Hematopoietic multipotent progenitor cell treated with erythropoietin and hydrocortisone succinate and interleukin-3 and kit ligand, for 4 days (in vitro differentiated cells): Measurements from ENCODE around the gene EPHA3.

Experiments
- DNase-seq: peaks from one replicate; pipeline ENCODE4 v3.0.0-alpha.2; 2015

The EPHA3 gene

DNA sequence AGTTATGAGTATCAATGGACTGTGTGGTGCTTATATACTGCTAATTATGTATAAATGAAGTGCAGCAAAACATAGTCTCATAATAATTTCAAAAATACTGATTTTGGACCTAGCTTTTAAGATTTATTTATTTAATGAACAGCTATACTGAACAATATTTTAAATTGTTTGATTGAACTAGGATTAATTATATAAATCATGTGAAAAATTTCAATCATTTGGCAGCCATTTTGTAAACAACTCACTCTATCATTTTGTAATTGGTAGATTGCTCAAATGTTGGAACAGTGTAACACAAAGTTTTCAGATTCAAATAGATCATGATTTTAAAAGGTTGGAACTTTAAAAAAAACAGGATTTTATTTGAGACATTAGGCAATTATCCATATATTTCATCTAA, 47.0 kb downstream of the EPHA3 start:
- DNase-seq = no peak

GRCh38 chr3:89155811-89156210, 48.4 kb downstream of the EPHA3 start:
- DNase-seq = no peak

DNA sequence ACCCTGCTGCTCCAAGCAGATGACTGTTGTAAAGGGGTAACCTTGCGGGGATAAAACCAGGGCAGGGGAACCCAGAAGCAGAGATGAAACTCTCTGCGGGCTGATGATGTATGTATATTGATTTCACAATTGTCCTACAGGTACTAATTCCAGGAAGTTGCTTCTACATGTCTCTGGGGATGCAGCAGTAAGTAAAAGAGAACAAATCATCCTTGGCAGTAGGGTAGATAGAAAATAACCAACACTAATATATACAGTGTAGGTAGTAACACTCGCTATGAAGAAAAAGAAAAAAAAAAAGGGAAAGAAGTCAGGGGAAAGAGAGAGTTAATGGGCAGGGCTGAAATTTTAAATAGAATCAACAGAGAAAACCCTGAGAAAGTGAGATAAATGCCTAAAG, 50.2 kb downstream of the EPHA3 start:
- no peak for DNase-seq

DNA sequence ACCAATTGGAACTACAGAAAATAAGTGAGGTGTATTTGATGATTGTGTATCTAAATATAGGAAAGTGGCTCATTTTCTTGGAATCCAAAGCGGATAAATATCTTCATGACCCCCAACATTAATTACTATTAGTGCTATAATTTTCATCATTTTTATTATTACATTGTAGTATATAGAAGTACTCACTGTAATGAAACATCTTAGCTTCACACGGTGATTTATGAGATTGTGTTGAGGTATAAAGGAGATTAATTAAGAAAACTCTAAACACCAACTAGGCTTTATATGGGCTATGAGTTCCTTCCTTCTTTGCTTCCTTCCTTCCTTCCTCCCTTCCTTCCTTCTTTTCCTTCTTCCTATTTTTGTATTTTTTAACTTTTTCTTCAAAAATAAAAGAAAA, 52.2 kb downstream of the EPHA3 start:
- DNase-seq = no peak

GRCh38 chr3:89164774-89165173, 57.4 kb downstream of the EPHA3 start:
- DNase-seq = no peak

DNA sequence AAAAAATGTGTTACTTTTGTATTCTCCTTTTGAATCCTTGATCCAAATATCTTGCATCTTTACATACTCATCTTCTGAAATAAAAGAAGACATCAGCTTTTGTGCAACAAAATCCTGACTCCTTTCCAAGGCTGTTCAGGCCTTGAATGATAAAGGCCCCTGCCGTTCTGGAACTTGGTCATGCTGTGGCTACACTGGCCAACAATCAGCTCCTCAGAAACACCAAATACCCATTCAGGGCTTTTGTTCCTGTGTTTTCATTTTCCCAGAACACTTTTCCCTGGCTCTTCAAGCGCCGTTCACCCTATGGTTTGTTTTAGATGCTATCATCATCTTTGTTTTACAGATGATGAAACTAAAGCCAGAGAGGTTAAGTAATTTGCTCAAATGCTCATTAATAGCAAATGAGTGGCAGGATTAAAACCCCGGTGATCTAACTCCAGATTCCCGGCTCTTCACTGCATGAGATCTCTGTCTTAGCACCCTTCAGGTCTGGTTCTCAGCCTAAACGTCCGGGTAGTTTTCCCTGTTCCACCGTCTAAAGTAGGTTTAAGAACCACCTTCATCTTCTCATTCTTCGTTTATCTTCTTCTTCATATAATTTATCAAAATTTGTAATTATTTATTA, 58.3 kb downstream of the EPHA3 start:
- no peak for DNase-seq

GRCh38 chr3:89171687-89172545, 64.5 kb downstream of the EPHA3 start:
- DNase-seq = peak; percentile 1

GRCh38 chr3:89173546-89173945, 66.1 kb downstream of the EPHA3 start:
- DNase-seq = no peak

DNA sequence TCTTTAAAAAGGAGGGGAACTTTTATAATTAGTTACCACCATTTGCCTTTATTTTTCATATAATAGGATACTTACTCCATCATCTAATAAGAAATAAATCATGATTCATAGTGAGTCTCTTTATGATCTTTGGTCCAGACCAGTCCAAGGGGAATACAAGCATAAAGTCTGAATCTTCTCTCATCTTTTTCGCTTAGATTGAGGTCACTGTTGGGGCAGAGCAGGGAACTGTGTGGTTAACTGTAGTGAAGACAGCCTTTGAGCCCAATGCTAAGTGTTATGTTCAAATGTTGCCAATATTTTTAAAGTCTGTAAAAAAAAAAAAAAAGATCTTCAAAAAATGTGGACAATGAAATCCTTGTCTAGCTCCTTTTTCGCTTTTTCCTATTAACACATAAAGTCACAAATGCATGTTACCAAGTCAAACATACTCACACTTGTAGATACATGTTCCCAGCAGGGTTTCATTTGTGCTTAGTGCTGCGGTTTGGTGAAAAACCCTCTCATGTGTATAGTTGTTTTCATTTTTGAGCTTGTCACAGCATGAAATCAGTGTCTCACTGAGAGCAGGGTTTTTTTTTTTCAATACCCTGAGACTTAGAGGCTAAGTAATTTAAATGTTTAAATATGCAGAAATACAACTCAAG, 72.1 kb downstream of the EPHA3 start:
- DNase-seq = no peak

- no peak for DNase-seq
Observed at GRCh38 chr3:89180334-89180733, 72.9 kb downstream of the EPHA3 start.

DNA sequence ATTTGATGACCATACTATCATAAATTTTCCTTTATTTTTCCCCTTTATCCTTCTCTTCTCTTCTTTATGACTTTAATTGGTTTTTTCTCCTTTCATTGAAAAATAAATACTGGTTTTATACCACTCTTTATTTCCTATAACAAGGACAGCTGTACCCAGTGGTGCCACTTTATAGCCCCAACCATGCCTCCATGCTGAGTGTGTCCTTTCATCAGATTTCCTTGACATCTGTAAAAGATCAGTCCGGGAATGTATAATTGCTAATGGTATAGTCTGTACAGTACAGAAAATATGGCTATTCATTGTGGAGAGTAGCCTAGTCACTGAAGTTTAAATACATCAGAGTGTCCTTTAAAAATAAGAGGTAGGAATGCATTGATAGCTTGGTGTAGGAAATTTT, 74.6 kb downstream of the EPHA3 start:
- no peak for DNase-seq

DNA sequence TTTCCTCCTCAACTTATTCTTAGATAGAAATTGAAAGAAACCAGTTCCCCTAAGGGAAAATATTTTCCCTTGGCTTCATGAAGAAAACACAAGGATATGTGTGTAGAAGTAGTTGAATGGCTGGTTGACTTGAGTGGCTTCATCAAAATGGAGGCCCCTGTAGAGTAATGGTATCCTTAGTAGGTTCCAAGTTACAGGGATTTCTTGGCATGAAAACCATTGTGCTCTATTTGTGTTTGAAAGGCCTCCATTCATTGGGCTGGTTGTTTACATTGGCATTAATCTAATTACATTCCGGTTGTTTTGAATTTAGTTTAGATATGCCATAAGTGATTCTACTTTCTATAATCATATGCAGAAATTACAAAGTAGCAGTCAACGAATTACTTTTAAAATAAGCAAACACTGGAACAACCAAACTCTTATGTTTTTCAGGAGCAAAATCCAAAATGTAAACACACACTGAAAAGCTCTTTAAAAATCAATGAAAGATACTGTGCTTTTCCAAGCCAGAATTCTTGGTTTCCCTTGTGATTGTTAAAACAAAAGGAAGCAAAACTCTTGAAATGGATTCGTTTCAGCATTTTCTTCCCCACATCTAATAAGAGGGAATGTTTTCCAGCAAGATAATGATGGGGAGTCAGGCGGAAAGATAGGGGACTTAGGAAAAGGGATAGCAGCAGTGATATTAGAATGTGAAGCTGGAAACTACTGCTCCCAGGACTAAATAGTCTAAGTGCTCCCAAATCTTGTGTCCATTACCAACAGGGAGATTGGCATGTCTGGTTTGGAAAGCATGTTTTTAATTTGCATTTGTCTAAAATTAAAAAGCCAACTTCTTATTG, 77.0 kb downstream of the EPHA3 start:
- DNase-seq = no peak

GRCh38 chr3:89186456-89186855, 79.0 kb downstream of the EPHA3 start:
- DNase-seq = no peak

DNA sequence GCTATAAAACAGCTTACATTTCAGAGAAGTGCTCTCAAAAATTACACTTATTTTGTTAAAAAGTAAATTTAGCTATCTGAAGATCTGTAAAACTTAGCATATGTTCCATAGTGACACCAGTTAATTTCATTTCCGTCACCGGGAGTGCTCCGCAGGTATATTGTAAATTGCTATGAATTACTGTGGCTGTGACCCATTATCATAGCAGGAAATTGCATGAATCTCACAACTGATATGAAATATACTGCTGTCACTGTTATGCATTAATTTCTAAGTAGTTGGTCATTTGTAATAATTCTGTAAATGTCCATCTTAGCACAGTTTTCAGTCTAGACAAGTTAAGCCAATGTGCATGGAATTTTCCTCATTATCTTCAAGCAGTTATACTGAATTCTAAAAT, 91.2 kb downstream of the EPHA3 start:
- no peak for DNase-seq

DNA sequence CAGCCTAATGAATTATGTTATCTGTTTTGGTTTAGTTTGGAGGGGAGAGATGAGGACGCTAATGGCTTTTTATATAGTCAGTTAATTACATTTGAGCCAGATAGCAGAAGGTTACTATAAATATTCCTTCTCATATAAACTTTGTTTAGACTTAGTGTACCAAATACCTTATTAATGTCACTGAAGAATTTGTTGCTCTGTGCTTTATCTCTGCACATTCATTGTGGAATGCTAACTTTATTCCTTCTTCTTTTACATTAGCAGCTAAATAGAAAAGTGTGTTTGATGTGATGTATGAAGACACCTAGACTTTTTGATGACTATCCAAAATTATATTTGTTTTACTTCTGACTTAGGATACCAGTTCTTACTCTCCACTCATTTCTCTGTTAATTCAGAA, 105.2 kb downstream of the EPHA3 start:
- no peak for DNase-seq

GRCh38 chr3:89216016-89216739, 108.8 kb downstream of the EPHA3 start:
- DNase-seq = no peak

DNA sequence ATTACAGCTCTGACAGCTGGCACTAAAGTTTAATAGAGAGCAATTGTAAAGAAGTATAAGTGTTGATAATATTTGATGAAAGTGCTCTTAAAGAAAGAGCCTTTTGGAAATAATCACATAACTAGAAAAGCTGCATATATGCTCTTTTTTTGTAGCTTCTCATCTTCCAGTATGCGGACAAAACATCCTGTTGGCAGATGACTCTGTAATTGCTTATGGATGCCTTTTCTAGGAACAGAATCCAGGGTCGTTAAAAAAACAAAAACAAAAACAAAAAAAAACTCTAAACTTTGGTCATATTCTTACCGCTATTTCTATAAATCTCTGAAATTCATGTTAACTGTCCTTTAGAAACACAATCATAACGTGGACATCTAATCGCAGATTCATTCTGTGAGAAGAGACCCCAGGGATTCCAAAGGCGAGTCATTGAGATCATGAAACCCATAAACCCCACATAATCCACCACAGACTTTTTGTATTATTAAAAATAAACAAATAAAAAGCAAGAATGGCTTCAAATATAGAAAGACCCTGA, 109.8 kb downstream of the EPHA3 start:
- no peak for DNase-seq

DNA sequence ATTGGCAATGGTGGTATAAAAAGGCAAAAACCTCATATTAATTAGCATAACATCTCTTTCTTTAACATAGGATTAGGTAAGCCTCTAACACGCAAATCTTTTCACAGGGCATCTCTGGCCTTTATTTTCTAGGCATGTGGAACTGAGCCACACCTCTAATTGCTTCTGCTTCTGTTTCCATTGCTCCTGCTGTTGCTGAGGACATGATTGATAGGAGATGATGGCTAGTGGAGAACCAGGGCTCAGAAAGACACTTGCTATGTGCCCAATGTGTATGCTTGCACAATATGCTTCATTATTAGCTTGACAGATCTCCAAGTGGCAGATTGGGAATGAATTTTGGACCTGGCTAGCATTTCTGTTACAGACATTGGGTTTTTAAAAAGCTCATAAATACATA, 114.5 kb downstream of the EPHA3 start:
- DNase-seq = no peak

- no peak for DNase-seq
Observed at GRCh38 chr3:89223188-89223587, 115.8 kb downstream of the EPHA3 start.

DNA sequence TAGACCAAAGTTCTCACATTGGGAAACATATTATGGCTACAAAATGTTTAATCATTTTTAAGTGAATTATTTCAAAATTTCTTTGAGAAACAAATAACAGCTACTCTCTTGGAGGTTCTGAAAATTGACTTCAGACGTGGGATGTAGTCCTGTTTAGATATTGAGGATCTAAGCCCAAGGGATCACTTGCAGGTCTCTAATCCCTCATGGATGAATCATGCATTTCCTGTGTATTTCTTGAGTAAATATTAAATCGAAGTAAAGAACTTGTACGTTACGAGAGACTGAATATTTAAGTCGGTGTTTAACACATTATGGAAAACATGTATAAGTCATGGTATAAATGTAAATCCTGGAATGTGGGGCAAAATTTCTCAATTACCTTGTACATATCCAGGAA, 119.8 kb downstream of the EPHA3 start:
- DNase-seq = no peak

GRCh38 chr3:89227634-89228033, 120.2 kb downstream of the EPHA3 start:
- DNase-seq = no peak

DNA sequence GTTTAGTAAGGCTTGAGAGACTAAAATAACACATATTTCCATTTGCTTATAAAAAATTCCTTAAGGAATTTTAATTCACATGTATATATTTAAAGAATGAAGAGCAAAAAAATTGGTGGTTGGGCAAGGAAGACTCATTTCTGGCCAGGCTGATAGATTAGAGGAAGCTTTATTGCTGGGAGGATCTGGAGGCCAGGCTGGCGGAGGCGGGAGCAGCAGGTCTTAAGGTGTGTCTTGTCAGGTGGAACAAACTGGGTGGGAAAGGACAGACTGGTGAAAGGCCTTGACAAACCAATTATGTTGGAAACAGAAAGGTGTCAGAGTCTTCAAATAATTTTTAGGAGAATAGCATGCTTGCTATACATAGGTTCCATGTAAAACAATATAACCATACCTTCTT, 124.7 kb downstream of the EPHA3 start:
- DNase-seq = no peak
